ENCODE results near the gene RNF213.

RNF213 gene

GRCh38 chr17:80416260-80416939 lies 155.7 kb downstream of the RNF213 start:
- H3K27ac ChIP-seq, result peak overlapping the region in 2 of 21 experiments; percentile 93 to 97
- peak overlapping the region in 4 of 7 experiments; percentile 67 to 85 (median 80) for H3K4me3 ChIP-seq

- no peak overlapping the region for H3K4me3 ChIP-seq
Observed at GRCh38 chr17:80416940-80417293, 156.3 kb downstream of the RNF213 start.

GRCh38 chr17:80418589-80418988 lies 157.9 kb downstream of the RNF213 start:
- Histone ChIP-seq H3K4me3 (no peak overlapping the region), H3K27ac (no peak overlapping the region)

More at GRCh38 chr17:80416940-80417293, 156.3 kb downstream of the RNF213 start:
- H3K27ac ChIP-seq, result no peak overlapping the region

GRCh38 chr17:80419255-80419654 lies 158.6 kb downstream of the RNF213 start:
- H3K27ac ChIP-seq, result no peak overlapping the region
- no peak overlapping the region for H3K4me3 ChIP-seq

- no peak overlapping the region for H3K4me3 ChIP-seq
- H3K27ac ChIP-seq, result no peak overlapping the region
Observed at GRCh38 chr17:80421381-80422090, 160.9 kb downstream of the RNF213 start.

- no peak overlapping the region for H3K4me3 ChIP-seq
- no peak overlapping the region for H3K27ac ChIP-seq
Observed at GRCh38 chr17:80422276-80422675, 161.6 kb downstream of the RNF213 start.

- no peak overlapping the region for H3K27ac ChIP-seq
- no peak overlapping the region for H3K4me3 ChIP-seq
Observed at GRCh38 chr17:80422981-80423380, 162.3 kb downstream of the RNF213 start.

- H3K27ac ChIP-seq, result no peak overlapping the region
- H3K4me3 ChIP-seq, result no peak overlapping the region
Observed at GRCh38 chr17:80423536-80424225, 163.0 kb downstream of the RNF213 start.

GRCh38 chr17:80424261-80424660 lies 163.6 kb downstream of the RNF213 start:
- no peak overlapping the region for H3K27ac ChIP-seq

GRCh38 chr17:80424878-80425765 lies 164.5 kb downstream of the RNF213 start:
- Histone ChIP-seq H3K27ac (no peak overlapping the region), H3K4me3 (no peak overlapping the region)

More at GRCh38 chr17:80424261-80424660, 163.6 kb downstream of the RNF213 start:
- H3K4me3 ChIP-seq, result no peak overlapping the region

GRCh38 chr17:80425835-80426426 lies 165.3 kb downstream of the RNF213 start:
- Histone ChIP-seq H3K27ac (no peak overlapping the region), H3K4me3 (no peak overlapping the region)

GRCh38 chr17:80426671-80427326 lies 166.1 kb downstream of the RNF213 start:
- Histone ChIP-seq H3K4me3 (no peak overlapping the region), H3K27ac (no peak overlapping the region)

GRCh38 chr17:80427366-80428282 lies 167.0 kb downstream of the RNF213 start:
- H3K27ac ChIP-seq, result no peak overlapping the region
- no peak overlapping the region for H3K4me3 ChIP-seq

GRCh38 chr17:80428363-80428762 lies 167.7 kb downstream of the RNF213 start:
- Histone ChIP-seq H3K27ac (no peak overlapping the region), H3K4me3 (no peak overlapping the region)

GRCh38 chr17:80428796-80429195 lies 168.1 kb downstream of the RNF213 start:
- H3K4me3 ChIP-seq, result no peak overlapping the region
- no peak overlapping the region for H3K27ac ChIP-seq

GRCh38 chr17:80429356-80430275 lies 169.0 kb downstream of the RNF213 start:
- no peak overlapping the region for H3K27ac ChIP-seq

More at GRCh38 chr17:80429356-80430275, 169.0 kb downstream of the RNF213 start:
- H3K4me3 ChIP-seq, result no peak overlapping the region

Data from skin epidermis (tissue), 12 donors.